ENCODE measurements around the gene PRSS1.

- no peak for TF ChIP-seq CTCF (IDR thresholded peaks at IDR 0.05)
- no peak for TF ChIP-seq POLR2A (IDR thresholded peaks at IDR 0.05)
- no peak for TF ChIP-seq POLR2AphosphoS5 (IDR thresholded peaks at IDR 0.05)
These were observed 50.8 kb downstream of the PRSS1 start for GRCh38 chr7:142800088-142800487.

All from gastroesophageal sphincter (tissue), 3 donors.